ENCODE data around the gene PRSS2. TPM values are rescaled to one million over a fixed set of nuclear protein-coding genes. Genes with fewer than 3 reads are reported as not detected.

Gene PRSS2
- total and polyA plus RNA-seq, 9 of the 15 experiments (the other 6 are each of a cell fraction or from before 2014, with no cell fraction given), result 1.3 to 23.9 (median 3.8) TPM

DNA sequence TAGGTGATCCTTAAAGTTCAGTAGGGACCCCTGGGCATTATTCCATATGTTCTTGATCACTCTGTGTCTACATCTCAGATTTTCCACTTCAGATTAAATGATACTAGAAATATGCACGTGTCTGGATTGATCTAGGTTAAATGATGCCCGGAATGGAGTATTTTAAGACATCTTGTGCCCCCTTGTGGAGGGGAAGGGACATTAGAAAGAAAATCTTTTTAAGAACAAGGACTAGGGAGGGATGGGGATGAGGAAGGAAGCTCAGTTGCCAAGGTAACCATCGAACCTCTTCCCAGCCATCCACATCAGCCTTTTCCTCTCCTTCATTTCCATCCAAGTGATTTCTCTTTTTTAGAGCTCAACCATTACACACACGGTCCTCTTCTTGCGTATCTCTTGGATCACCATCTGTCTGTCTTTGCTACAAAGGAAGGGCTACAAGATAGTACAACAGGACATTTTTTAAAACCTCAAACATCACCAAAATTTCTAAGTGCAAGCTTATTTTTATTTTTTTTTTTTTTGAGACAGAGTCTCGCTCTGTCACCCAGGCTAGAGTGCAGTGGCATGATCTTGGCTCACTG is 40.5 kb downstream of the PRSS2 start (continued):
- TF ChIP-seq, protein P1, sequence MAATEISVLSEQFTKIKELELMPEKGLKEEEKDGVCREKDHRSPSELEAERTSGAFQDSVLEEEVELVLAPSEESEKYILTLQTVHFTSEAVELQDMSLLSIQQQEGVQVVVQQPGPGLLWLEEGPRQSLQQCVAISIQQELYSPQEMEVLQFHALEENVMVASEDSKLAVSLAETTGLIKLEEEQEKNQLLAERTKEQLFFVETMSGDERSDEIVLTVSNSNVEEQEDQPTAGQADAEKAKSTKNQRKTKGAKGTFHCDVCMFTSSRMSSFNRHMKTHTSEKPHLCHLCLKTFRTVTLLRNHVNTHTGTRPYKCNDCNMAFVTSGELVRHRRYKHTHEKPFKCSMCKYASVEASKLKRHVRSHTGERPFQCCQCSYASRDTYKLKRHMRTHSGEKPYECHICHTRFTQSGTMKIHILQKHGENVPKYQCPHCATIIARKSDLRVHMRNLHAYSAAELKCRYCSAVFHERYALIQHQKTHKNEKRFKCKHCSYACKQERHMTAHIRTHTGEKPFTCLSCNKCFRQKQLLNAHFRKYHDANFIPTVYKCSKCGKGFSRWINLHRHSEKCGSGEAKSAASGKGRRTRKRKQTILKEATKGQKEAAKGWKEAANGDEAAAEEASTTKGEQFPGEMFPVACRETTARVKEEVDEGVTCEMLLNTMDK (IDR thresholded peaks at IDR 0.05; ENCODE audit: borderline replicate concordance, insufficient read depth, low read depth, low read length, poor library complexity, severe bottlenecking), result peak; percentile 51
- TF ChIP-seq ESRRA (IDR thresholded peaks at IDR 0.05; ENCODE audit: borderline replicate concordance, low read depth) (no peak), C11orf30 (IDR thresholded peaks at IDR 0.05; ENCODE audit: low read depth) (no peak), ZC3H8 (IDR thresholded peaks at IDR 0.05) (no peak), MCM7 (IDR thresholded peaks at IDR 0.05) (no peak), FOSL1 (tag; conservative IDR thresholded peaks at IDR 0.05) (no peak; the same call in 1 of the 2 replicates), HNRNPK (IDR thresholded peaks at IDR 0.05; ENCODE audit: low read depth, low read length, poor library complexity, severe bottlenecking) (no peak), ZNF668 (CRISPR knock-in tag; IDR thresholded peaks at IDR 0.05) (no peak), MTF1 (CRISPR knock-in tag; IDR thresholded peaks at IDR 0.05; ENCODE audit: borderline replicate concordance) (no peak)
- TF ChIP-seq, protein P2, sequence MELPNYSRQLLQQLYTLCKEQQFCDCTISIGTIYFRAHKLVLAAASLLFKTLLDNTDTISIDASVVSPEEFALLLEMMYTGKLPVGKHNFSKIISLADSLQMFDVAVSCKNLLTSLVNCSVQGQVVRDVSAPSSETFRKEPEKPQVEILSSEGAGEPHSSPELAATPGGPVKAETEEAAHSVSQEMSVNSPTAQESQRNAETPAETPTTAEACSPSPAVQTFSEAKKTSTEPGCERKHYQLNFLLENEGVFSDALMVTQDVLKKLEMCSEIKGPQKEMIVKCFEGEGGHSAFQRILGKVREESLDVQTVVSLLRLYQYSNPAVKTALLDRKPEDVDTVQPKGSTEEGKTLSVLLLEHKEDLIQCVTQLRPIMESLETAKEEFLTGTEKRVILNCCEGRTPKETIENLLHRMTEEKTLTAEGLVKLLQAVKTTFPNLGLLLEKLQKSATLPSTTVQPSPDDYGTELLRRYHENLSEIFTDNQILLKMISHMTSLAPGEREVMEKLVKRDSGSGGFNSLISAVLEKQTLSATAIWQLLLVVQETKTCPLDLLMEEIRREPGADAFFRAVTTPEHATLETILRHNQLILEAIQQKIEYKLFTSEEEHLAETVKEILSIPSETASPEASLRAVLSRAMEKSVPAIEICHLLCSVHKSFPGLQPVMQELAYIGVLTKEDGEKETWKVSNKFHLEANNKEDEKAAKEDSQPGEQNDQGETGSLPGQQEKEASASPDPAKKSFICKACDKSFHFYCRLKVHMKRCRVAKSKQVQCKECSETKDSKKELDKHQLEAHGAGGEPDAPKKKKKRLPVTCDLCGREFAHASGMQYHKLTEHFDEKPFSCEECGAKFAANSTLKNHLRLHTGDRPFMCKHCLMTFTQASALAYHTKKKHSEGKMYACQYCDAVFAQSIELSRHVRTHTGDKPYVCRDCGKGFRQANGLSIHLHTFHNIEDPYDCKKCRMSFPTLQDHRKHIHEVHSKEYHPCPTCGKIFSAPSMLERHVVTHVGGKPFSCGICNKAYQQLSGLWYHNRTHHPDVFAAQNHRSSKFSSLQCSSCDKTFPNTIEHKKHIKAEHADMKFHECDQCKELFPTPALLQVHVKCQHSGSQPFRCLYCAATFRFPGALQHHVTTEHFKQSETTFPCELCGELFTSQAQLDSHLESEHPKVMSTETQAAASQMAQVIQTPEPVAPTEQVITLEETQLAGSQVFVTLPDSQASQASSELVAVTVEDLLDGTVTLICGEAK (IDR thresholded peaks at IDR 0.05), result no peak
- TF ChIP-seq, protein P2 (CRISPR knock-in tag; IDR thresholded peaks at IDR 0.05), result no peak
- TF ChIP-seq, protein P3, sequence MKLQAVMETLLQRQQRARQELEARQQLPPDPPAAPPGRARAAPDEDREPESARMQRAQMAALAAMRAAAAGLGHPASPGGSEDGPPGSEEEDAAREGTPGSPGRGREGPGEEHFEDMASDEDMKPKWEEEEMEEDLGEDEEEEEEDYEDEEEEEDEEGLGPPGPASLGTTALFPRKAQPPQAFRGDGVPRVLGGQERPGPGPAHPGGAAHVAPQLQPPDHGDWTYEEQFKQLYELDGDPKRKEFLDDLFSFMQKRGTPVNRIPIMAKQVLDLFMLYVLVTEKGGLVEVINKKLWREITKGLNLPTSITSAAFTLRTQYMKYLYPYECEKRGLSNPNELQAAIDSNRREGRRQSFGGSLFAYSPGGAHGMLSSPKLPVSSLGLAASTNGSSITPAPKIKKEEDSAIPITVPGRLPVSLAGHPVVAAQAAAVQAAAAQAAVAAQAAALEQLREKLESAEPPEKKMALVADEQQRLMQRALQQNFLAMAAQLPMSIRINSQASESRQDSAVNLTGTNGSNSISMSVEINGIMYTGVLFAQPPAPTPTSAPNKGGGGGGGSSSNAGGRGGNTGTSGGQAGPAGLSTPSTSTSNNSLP (IDR thresholded peaks at IDR 0.05; ENCODE audit: borderline replicate concordance, low read depth, low read length), result peak; percentile 74; the same call in 1 of the 2 replicates
- TF ChIP-seq, protein P4, sequence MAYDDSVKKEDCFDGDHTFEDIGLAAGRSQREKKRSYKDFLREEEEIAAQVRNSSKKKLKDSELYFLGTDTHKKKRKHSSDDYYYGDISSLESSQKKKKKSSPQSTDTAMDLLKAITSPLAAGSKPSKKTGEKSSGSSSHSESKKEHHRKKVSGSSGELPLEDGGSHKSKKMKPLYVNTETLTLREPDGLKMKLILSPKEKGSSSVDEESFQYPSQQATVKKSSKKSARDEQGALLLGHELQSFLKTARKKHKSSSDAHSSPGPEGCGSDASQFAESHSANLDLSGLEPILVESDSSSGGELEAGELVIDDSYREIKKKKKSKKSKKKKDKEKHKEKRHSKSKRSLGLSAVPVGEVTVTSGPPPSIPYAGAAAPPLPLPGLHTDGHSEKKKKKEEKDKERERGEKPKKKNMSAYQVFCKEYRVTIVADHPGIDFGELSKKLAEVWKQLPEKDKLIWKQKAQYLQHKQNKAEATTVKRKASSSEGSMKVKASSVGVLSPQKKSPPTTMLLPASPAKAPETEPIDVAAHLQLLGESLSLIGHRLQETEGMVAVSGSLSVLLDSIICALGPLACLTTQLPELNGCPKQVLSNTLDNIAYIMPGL (CRISPR knock-in tag; IDR thresholded peaks at IDR 0.05), result no peak

Measured in K562 (cell line).